H1 (cell line): ENCODE results near the gene TOGARAM1. TPM values are rescaled to one million over a fixed set of nuclear protein-coding genes. Genes with fewer than 3 reads are reported as not detected.

ENCODE experiments used
- CTCF ChIA-PET: fragments of 300-600 bp; sonication (Branson Sonifier 250); formaldehyde crosslinking; loops from one replicate; lab custom pipeline; 2021; ENCODE audit not compliant: partially characterized antibody; lab: Charles Lee
- POLR2A ChIA-PET: fragments of 300-600 bp; sonication (Branson Sonifier 250); formaldehyde crosslinking; loops from one replicate; lab custom pipeline; 2021; ENCODE audit warnings: inconsistent platforms; ENCODE audit not compliant: partially characterized antibody; lab: Charles Lee
- DNase-seq, 2 experiments: peaks; one replicate each; pipeline versions ENCODE4 v3.0.0 to v3.0.0-alpha.2; 2010 to 2022; ENCODE audit warnings: low spot score in 2 of 2, low read depth in 1 of 2, mixed read lengths in 1 of 2
- FAIRE-seq: peaks from 2 replicates; lab custom pipeline; 2011; peaks lifted over from hg19 to GRCh38; lab: Jason Lieb, UNC
- H2AFZ ChIP-seq: 2 replicates; pipeline ENCODE4 v1.8.1; 2012; ENCODE audit warnings: low read length, inconsistent platforms
- H2AK5ac ChIP-seq: 2 replicates; pipeline ENCODE4 v1.6.1; 2013; ENCODE audit warnings: low read depth, low read length
- H2BK120ac ChIP-seq: replicated peaks from 2 replicates; pipeline ENCODE3; 2013; ENCODE audit warnings: low read depth, low read length, inconsistent platforms
- H2BK12ac ChIP-seq: 2 replicates; pipeline ENCODE4 v1.6.1; 2013; ENCODE audit warnings: low read depth, low read length
- H2BK15ac ChIP-seq: 2 replicates; pipeline ENCODE4 v1.6.1; 2013; ENCODE audit warnings: low read length
- H2BK20ac ChIP-seq: 2 replicates; pipeline ENCODE4 v1.6.1; 2013; ENCODE audit warnings: low read length
- H2BK5ac ChIP-seq: 2 replicates; pipeline ENCODE4 v1.6.1; 2013; ENCODE audit warnings: low read depth, low read length
- H3K14ac ChIP-seq: 2 replicates; pipeline ENCODE4 v1.6.1; 2013; ENCODE audit warnings: inconsistent platforms; ENCODE audit not compliant: insufficient read length
- H3K18ac ChIP-seq: 2 replicates; pipeline ENCODE4 v1.6.1; 2013; ENCODE audit warnings: low read length; ENCODE audit errors: extremely low read depth
- H3K23ac ChIP-seq: 2 replicates; pipeline ENCODE4 v1.6.1; 2013; ENCODE audit warnings: inconsistent platforms; ENCODE audit not compliant: insufficient read length
- H3K23me2 ChIP-seq: 2 replicates; pipeline ENCODE4 v1.6.1; 2013; ENCODE audit warnings: low read depth, low read length
- H3K27ac ChIP-seq: 2 replicates; pipeline ENCODE4 v1.6.1; 2011; ENCODE audit warnings: low read depth, low read length, inconsistent platforms
- H3K27me3 ChIP-seq, 4 experiments: replicated peaks in 1 of 4; 1 replicate in 1 of 4; 2 replicates in 3 of 4; pipeline versions ENCODE4 v1.6.1 to v1.8.1; 2011 to 2013; ENCODE audit warnings: low read length in 3 of 4, mild to moderate bottlenecking in 3 of 4, inconsistent platforms in 2 of 4, mixed read lengths in 2 of 4, moderate library complexity in 1 of 4; ENCODE audit not compliant: control insufficient read depth in 3 of 4, insufficient read depth in 3 of 4; ENCODE audit errors: extremely low read depth in 1 of 4
- H3K36me3 ChIP-seq, 4 experiments: 2 replicates each; pipeline versions ENCODE4 v1.6.1 to v1.8.1; 2011 to 2013; ENCODE audit warnings: mild to moderate bottlenecking in 4 of 4, low read length in 3 of 4, moderate library complexity in 2 of 4, control low read depth in 1 of 4, inconsistent platforms in 1 of 4; ENCODE audit not compliant: insufficient read depth in 4 of 4, control insufficient read depth in 2 of 4
- H3K4ac ChIP-seq: replicated peaks from 2 replicates; pipeline ENCODE3; 2013; ENCODE audit warnings: low read length, low read depth, mixed read lengths, inconsistent platforms; ENCODE audit not compliant: insufficient read length
- H3K4me1 ChIP-seq, 4 experiments: replicated peaks in 1 of 4; 1 replicate in 1 of 4; 2 replicates in 3 of 4; pipeline versions ENCODE4 v1.6.1 to v1.8.1; 2011 to 2013; ENCODE audit warnings: low read length in 3 of 4, inconsistent platforms in 2 of 4, mixed read lengths in 1 of 4; ENCODE audit not compliant: insufficient read depth in 4 of 4, control insufficient read depth in 3 of 4
- H3K4me2 ChIP-seq, 2 experiments: 2 replicates each; pipeline versions ENCODE4 v1.6.1 to v1.8.1; 2011 to 2013; ENCODE audit warnings: low read depth in 2 of 2, low read length in 2 of 2, control low read depth in 1 of 2, inconsistent platforms in 1 of 2, mild to moderate bottlenecking in 1 of 2; ENCODE audit not compliant: insufficient read depth in 1 of 2
- H3K4me3 ChIP-seq, 4 experiments: fragments of 200-600, 300-600 bp in 1 of 4; sonication (generic), shearing (Covaris generic), sonication (Bioruptor Twin) in 1 of 4; 2 replicates each; pipeline versions ENCODE4 v1.5.1 to v1.8.1; 2011 to 2016; ENCODE audit warnings: low read length in 4 of 4, low read depth in 3 of 4, control low read depth in 2 of 4, inconsistent platforms in 2 of 4, mild to moderate bottlenecking in 2 of 4, mixed read lengths in 1 of 4, moderate library complexity in 1 of 4; ENCODE audit not compliant: insufficient read depth in 2 of 4; ENCODE audit errors: extremely low read depth in 1 of 4
- H3K56ac ChIP-seq: replicated peaks from 2 replicates; pipeline ENCODE3; 2013; ENCODE audit warnings: low read depth, mild to moderate bottlenecking, mixed read lengths, low read length, inconsistent platforms; ENCODE audit not compliant: insufficient read length
- H3K79me1 ChIP-seq: 2 replicates; pipeline ENCODE4 v1.6.1; 2013; ENCODE audit warnings: low read depth, low read length, control low read depth
- H3K79me2 ChIP-seq, 2 experiments: 2 replicates each; pipeline versions ENCODE4 v1.6.1 to v1.8.1; 2012 to 2013; ENCODE audit warnings: low read length in 2 of 2, mild to moderate bottlenecking in 2 of 2, inconsistent platforms in 1 of 2; ENCODE audit not compliant: insufficient read depth in 2 of 2, control insufficient read depth in 1 of 2
- H3K9ac ChIP-seq, 4 experiments: replicated peaks in 1 of 4; 1 replicate in 1 of 4; 2 replicates in 3 of 4; pipeline versions ENCODE4 v1.6.1 to v1.8.1; 2011 to 2013; ENCODE audit warnings: low read depth in 3 of 4, low read length in 3 of 4, control low read depth in 2 of 4, mild to moderate bottlenecking in 2 of 4, moderate library complexity in 2 of 4, inconsistent platforms in 1 of 4; ENCODE audit errors: extremely low read depth in 1 of 4
- H3K9me3 ChIP-seq, 2 experiments: 2 replicates each; pipeline versions ENCODE4 v1.6.1 to v1.8.1; 2012 to 2013; ENCODE audit warnings: mild to moderate bottlenecking in 2 of 2, moderate library complexity in 2 of 2, control low read depth in 1 of 2, inconsistent platforms in 1 of 2, low read depth in 1 of 2, low read length in 1 of 2, mixed read lengths in 1 of 2; ENCODE audit not compliant: insufficient read depth in 2 of 2
- H4K20me1 ChIP-seq, 2 experiments: replicated peaks in 1 of 2; 2 replicates each; pipeline versions ENCODE3 to v1.8.1; 2011 to 2013; ENCODE audit warnings: inconsistent platforms in 2 of 2, low read length in 2 of 2, mild to moderate bottlenecking in 1 of 2; ENCODE audit not compliant: insufficient read depth in 2 of 2, control insufficient read depth in 1 of 2
- H4K5ac ChIP-seq: 2 replicates; pipeline ENCODE4 v1.6.1; 2013; ENCODE audit warnings: low read length, low read depth, mixed read lengths, inconsistent platforms; ENCODE audit not compliant: insufficient read length
- H4K8ac ChIP-seq: 2 replicates; pipeline ENCODE4 v1.8.0; 2013; ENCODE audit warnings: mild to moderate bottlenecking, moderate library complexity, low read length, inconsistent platforms; ENCODE audit not compliant: insufficient read depth; ENCODE audit errors: extremely low read depth
- H4K91ac ChIP-seq: replicated peaks from 2 replicates; pipeline ENCODE3; 2013; ENCODE audit warnings: low read length, mixed read lengths, inconsistent platforms; ENCODE audit not compliant: insufficient read length
- POLR2A ChIP-seq, 2 experiments: IDR thresholded peaks; 1 replicate in 1 of 2; 2 replicates in 1 of 2; pipeline ENCODE4 v1.6.1; 2011; ENCODE audit warnings: low read depth in 2 of 2, low read length in 2 of 2, mild to moderate bottlenecking in 2 of 2; ENCODE audit errors: control extremely low read depth in 1 of 2
- WGBS, 2 experiments: shearing (Covaris generic) in 1 of 2; methylation state at CpG; one replicate each; pipeline versions ENCODE4 v1.1.6 to v1.1.7; 2013 to 2015; ENCODE audit warnings: low lambda C conversion rate in 2 of 2, mixed read lengths in 2 of 2, inconsistent platforms in 1 of 2, low coverage in 1 of 2, missing lambda C conversion rate in 1 of 2; ENCODE audit not compliant: insufficient replicate concordance in 2 of 2, insufficient coverage in 1 of 2, insufficient read length in 1 of 2; ENCODE audit errors: extremely low coverage in 1 of 2, missing lambda C conversion rate in 1 of 2; 5-methylcytosine and 5-hydroxymethylcytosine counted together
- polyA plus RNA-seq, 7 experiments: library from polyadenylated mRNA; depleted of rRNA in 3 of 7; stranded (reverse) in 5 of 7; unstranded in 2 of 7; fragments of >200 nt in 5 of 7; fragments of 200-250 nt in 2 of 7; gene quantifications; 1 replicate in 5 of 7; 2 replicates in 1 of 7; 4 replicates in 1 of 7; pipeline versions ENCODE4 v1.2.1 to v1.2.3, GENCODE V29; 2011 to 2013; ENCODE audit warnings: missing spikeins in 2 of 7, mixed read lengths in 2 of 7
- total RNA-seq: library from RNA; stranded (reverse); fragmentation: NEBNext Ultra II Directional; extraction: Animal tissue kit (Norgen Biotek cat#: 25700); gene quantifications from 2 replicates; pipeline ENCODE4 v1.2.1, GENCODE V29; 2021

The TOGARAM1 gene
- total and polyA plus RNA-seq, 2 of the 8 experiments (the other 6 are each of a cell fraction or from before 2014, with no cell fraction given), result 2.5 to 6.8 TPM

- H3K23ac ChIP-seq, result no peak overlapping the region
- 0 out of 7 replicates have a peak, but pooled peaks cover 0 to 2% (median 0%) of the 10 kb centered on the region in 4 experiments for H3K4me1 ChIP-seq
- peaks cover 28 to 95% of the 10 kb centered on the region in 2 experiments for H3K79me2 ChIP-seq
- CTCF ChIA-PET, result interaction anchor here (1.3 to 1.5 kb wide), 2 partner anchors 9 to 18 kb away, joined by 3 to 5 read pairs; no protein-coding TSS in a partner anchor
- no peak overlapping the region for H3K4me3 ChIP-seq
- no peak overlapping the region for H2BK20ac ChIP-seq
- FAIRE-seq (no peak), DNase-seq (no peak)
- no peak overlapping the region for H2BK120ac ChIP-seq
- H3K27me3 ChIP-seq, result no peaks in the 10 kb centered on the region
- no peak overlapping the region for H3K18ac ChIP-seq
- no peak overlapping the region for H3K4ac ChIP-seq
- H2BK15ac ChIP-seq, result no peak overlapping the region
- no peak overlapping the region for H2AK5ac ChIP-seq
- H3K9me3 ChIP-seq, result no peaks in the 10 kb centered on the region
- no peak overlapping the region for H3K9ac ChIP-seq
- H4K91ac ChIP-seq, result no peak overlapping the region
- H3K4me2 ChIP-seq, result no peak overlapping the region
- no peak overlapping the region for H3K27ac ChIP-seq
- no peak overlapping the region for H3K56ac ChIP-seq
- H4K5ac ChIP-seq, result no peak overlapping the region
- peaks cover 3% of the 10 kb centered on the region; the same call in 1 of the 2 replicates for H3K23me2 ChIP-seq
- no peak overlapping the region for H2BK5ac ChIP-seq
- no peak overlapping the region for H4K8ac ChIP-seq
- H4K20me1 ChIP-seq, result peaks cover 7 to 14% of the 10 kb centered on the region in 2 experiments
- no peaks in the 10 kb centered on the region; the same call in 1 of the 2 replicates for H3K79me1 ChIP-seq
- POLR2A ChIA-PET, result interaction anchor here (1.0 kb wide), 1 partner anchor 27 kb away, joined by 4 read pairs; no protein-coding TSS in a partner anchor
- H3K14ac ChIP-seq, result no peak overlapping the region
- H2AFZ ChIP-seq, result no peak overlapping the region
- no peaks in the 10 kb centered on the region; a peak in 1 of 8 replicates for H3K36me3 ChIP-seq
- H2BK12ac ChIP-seq, result no peak overlapping the region
- 83% methylated on average over 1 of the region's 1 CpG; no CpG with 5 or more reads in 1 of the 2 experiments for WGBS, 2 experiments
- no peak for TF ChIP-seq POLR2A (IDR thresholded peaks at IDR 0.05; ENCODE audit: control extremely low read depth in 1 of 2, low read depth in 2 of 2, low read length in 2 of 2)
Measured at GRCh38 chr14:45089813-45090212, 127.8 kb downstream of the TOGARAM1 start.
